LHCN-M2 (cell line): ENCODE data around the gene KLHL21. TPM values are rescaled to one million over a fixed set of nuclear protein-coding genes. Genes with fewer than 3 reads are reported as not detected.
A peak's percentile ranks its signal among the peaks of the same experiment; 100 is the strongest.
"Not testable (repeated sequence)": the region's sequence is repeated elsewhere in the genome, so short reads cannot be mapped to it uniquely, and the experiment has no call there.

Source experiments
- DNase-seq: peaks from one replicate; pipeline ENCODE4 v3.0.0-alpha.2; 2012; ENCODE audit warnings: low read depth
- polyA plus RNA-seq: library from polyadenylated mRNA; unstranded; fragments of >200 nt; gene quantifications from one replicate; pipeline ENCODE4 v1.2.1, GENCODE V29; 2012; ENCODE audit warnings: missing spikeins
- total RNA-seq: library from RNA; depleted of rRNA; stranded (reverse); fragments of >200 nt; gene quantifications from 2 replicates; pipeline ENCODE4 v1.2.3, GENCODE V29; 2014; rRNA removed

KLHL21 gene, protein sequence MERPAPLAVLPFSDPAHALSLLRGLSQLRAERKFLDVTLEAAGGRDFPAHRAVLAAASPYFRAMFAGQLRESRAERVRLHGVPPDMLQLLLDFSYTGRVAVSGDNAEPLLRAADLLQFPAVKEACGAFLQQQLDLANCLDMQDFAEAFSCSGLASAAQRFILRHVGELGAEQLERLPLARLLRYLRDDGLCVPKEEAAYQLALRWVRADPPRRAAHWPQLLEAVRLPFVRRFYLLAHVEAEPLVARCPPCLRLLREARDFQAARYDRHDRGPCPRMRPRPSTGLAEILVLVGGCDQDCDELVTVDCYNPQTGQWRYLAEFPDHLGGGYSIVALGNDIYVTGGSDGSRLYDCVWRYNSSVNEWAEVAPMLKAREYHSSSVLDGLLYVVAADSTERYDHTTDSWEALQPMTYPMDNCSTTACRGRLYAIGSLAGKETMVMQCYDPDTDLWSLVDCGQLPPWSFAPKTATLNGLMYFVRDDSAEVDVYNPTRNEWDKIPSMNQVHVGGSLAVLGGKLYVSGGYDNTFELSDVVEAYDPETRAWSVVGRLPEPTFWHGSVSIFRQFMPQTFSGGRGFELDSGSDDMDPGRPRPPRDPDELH
- total RNA-seq, result 46.8 and 51.2 TPM in 2 replicates
- polyA plus RNA-seq, result 21.1 TPM

DNA sequence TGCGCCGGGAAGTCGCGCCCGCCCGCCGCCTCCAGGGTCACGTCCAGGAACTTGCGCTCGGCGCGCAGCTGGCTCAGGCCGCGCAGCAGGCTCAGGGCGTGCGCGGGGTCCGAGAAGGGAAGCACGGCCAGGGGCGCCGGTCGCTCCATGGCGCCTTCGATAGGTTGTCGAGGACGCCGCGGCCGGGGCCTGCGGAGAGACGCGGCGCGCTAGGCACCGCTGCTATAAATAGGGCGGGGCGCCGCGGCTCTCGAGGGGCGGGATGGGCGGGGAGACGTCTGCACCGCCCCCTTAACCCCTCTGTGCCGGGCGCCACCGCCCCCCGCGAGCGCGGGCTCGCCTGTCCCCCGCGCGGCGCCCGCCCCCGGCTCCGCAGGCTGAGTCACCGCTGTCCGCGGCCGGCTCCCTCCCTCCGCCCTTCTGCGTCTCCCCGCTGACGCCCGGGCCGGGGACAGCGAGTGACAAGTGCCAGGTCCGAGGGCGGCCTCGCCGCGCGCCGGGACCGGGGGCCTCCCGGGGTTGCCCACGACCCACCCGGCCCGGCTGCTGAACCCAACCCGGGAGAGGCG lies at the start of gene KLHL21:
Gene KLHL21, minus strand, starts transcription at position 201 of the 569 bp plus-strand sequence. Its CDS starts 52 bp downstream, at position 149.
- DNase-seq, result peak; percentile 86

DNA sequence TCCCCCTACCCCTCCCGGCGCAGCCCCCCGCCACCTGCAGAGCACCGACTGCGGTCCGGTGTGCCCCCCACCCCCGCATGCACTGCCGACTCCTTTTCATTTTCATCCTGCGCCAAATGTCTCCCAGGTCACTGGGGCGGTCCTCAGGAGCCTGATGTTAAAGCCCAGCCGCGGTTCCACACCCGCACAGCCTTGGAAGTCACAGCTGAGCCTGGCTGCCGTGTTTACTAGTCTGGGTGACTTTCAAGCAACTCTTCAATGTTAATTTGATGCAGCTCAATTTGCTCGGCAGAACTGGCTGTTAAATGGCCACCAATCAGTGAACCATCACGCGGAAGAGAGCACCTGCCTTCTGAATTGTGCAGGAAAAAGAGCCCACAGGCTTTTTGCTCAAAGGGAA lies 49.2 kb upstream of the KLHL21 start:
- DNase-seq, result no peak

- DNase-seq, result no peak
Observed at GRCh38 chr1:6648556-6648955, 45.9 kb upstream of the KLHL21 start.

DNA sequence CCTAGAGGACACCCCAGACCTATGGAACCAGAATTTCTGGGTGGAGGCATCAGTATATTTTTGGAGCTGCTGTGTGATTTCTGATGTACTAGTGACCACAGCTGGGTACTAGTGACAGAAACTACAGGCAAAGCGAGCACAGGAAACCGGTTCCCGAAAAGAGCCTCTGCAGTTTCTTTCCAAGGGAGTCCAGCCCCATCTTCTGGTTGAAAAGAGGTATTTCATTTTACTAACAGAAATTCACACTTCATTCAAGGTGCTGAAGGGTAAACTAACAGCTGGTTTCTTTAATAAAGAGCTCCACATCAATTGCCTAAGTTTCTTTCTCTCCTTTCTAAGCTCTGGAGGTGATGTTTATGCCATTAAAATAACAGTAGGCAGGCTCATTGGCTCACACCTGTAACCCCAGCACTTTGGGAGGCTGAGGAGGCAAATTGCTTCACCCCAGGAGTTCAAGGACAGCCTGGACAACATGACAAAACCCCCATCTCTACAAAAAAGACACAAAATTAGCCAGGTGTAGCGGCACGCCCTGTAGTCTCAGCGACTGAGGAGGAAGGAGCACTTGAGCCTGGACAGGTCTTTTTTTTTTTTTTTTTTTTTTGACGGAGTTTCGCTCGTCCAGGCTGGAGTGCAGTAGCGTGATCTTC lies 44.0 kb upstream of the KLHL21 start:
- peak; percentile 48 for DNase-seq

DNA sequence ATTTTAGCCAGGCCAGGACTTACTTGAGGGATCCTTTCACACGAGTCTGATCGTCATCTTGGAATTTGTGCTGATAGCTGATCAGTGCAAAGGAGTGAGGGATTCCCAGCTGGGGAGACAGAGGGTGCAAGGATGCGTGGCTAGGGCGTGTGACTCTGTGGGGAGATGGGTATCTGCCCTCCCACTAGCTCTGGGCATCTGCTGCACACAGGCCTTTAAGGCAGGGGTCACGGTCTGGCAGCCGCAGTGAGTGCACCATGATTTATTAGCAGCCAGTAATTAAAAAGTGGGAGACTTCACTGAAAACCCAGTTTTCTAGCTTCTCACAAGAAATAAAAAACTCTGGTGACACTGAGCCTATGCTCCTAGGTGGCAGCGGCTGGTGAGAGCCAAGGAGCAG lies 42.3 kb upstream of the KLHL21 start:
- no peak for DNase-seq

GRCh38 chr1:6640867-6641266 lies 38.2 kb upstream of the KLHL21 start:
- DNase-seq, result not testable (repeated sequence)

GRCh38 chr1:6638226-6638625 lies 35.6 kb upstream of the KLHL21 start:
- DNase-seq, result no peak

DNA sequence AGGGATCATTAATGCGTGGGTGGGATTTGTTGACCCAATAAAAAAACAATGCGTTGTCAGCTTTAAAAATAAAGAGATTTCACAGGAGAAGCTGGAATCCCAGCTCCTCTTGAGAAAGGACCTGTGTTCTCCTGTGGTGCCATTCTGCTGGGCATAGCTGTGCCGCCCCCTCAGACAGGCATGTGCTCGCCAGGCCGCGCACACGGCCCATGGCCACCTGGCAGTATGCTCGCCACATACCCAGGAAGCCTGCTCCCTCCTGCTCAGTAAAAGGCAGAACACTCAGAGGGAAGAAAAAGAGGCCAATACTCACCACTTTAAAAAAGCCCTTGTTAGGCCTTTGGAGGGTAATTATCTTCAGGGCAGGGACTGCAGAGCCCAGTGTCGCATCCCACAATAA lies 35.1 kb upstream of the KLHL21 start:
- no peak for DNase-seq

- DNase-seq, result not testable (repeated sequence)
Observed at GRCh38 chr1:6636778-6637177, 34.1 kb upstream of the KLHL21 start.

DNA sequence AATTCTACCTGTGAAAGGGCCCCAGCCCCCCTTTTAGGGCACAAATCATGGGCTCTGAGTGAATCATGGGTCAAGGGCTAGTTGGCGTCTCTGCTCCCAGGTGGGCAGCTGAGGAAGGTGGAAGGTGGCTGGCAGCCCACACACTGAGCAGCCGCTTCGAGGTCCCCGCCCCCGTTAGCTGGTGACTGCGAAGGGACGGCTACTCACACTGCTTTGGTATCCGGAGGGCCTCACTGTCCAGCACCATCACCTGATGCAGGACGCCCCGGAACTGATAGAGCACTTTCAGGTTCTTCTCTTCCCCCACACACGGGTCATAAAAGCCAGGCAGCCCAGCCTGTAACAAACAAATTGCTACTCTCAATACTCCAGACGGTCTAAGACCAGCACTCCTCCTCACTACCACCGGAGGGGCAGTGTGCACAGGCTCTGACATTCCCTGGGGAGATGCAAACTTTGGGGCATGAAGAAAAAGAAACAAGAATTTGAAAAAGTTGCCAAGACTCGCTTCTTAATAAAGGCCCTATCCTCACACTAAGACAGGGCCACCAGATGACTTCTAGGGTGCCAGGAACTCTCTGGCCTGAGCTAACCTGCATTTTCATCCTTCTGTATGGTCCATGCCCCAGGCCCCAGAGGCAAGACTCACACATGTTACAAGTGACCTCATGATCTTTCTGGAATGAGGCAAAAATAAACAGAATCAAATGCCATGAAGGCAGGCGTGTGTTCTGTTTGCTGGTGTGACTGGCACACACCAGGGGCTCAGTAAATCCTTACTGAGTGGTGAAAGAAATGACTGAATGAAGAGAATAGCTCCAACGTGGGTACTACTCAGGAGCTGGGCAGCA lies 33.5 kb upstream of the KLHL21 start:
- no peak for DNase-seq

GRCh38 chr1:6635161-6635909 lies 32.7 kb upstream of the KLHL21 start:
- DNase-seq, result no peak

GRCh38 chr1:6634371-6635052 lies 31.8 kb upstream of the KLHL21 start:
- peak; percentile 23 for DNase-seq

DNA sequence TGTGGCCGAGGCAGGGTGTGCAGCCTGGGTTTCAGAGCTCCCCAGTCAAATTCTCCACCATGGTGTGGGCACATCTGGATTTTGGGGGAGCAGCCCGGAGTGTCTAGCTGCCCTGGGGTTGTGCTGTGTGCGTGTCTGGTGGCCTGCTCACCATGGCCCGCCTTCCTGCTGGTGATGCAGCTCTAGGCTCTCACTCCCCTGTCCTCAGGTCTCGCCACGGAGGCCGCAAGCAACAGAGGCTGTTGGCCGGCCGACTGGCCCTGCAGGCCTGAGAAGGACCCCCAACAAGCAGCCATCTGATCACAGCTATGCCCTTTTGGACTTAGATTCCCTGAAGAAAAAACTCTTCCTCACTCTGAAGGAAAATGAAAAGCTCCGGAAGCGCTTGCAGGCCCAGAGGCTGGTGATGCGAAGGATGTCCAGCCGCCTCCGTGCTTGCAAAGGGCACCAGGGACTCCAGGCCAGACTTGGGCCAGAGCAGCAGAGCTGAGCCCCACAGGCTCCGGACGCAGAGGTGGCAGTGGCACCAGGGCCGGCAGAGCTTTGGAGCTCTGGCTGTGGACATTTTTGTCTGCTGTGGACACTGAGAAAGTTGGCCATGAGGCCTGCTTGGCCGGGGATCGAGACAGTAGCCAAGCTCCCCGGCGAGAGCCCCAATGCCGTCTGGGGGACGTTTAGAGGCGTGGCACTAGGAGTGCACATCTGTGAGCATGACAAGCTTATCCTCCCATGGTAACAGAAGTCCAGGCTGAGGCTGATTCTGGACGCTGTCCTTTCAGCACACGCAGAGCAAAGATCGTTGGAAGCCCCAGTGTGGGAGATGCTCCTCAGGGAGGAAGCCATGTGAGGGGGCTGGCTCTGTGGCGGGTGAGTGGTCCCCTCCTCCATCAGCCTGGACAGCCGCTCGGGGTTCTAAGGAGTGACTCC lies 30.2 kb upstream of the KLHL21 start:
- DNase-seq, result no peak

DNA sequence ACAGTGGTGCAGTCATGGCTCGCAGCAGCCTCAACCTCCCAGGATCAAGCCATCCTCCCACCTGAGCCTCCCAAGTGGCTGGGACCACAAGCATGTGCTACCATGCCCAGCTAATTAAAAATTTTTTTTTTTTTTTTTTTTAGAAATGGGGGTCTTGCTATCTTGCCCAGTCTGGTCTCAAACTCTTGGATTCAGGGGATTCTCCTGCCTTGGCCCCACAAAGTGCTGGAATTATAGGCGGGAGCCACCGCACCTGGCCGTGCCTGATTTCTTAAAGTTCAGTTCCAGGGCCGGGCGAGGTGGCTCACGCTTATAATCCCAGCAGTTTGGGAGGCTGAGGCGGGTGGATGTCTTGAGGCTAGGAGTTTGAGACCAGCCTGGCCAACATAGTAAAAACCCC lies 28.4 kb upstream of the KLHL21 start:
- no peak for DNase-seq

- DNase-seq, result no peak
Observed at GRCh38 chr1:6630027-6630426, 27.4 kb upstream of the KLHL21 start.

DNA sequence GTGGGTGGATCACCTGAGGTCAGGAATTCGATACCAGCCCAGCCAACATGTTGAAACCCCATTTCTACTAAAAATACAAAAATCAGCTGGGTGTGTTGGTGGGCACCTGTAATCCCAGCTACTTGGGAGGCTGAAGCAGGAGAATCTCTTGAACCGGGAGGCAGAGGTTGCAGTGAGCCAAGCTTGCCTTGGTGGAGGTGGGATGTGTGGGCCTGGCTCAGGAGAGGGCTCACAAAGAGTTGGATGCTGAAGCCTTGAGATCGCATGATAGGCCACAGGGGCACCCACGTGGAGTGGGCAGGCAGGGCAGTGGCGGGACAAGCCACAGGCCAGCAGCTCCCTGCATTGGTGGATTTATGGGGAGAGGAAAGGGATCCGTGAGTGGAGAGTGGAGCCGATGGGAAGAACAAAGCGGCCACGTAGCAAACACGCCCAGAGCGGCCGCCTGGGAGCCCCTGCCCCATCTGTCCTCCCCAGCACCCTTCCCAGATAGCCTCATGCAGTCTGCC lies 26.4 kb upstream of the KLHL21 start:
- no peak for DNase-seq

GRCh38 chr1:6627841-6628545 lies 25.3 kb upstream of the KLHL21 start:
- peak; percentile 60 for DNase-seq

GRCh38 chr1:6627031-6627430 lies 24.4 kb upstream of the KLHL21 start:
- DNase-seq, result no peak
